Activated naive CD8-positive, alpha-beta T cell treated with anti-CD3 and anti-CD28 coated beads, Interleukin-2, amount 50 U/mL, for 24 hours (primary cell): ENCODE results near the gene CREB5.

Source experiments
- ATAC-seq: fragments of 150-1000 bp; cut with Tn5 transposase; one replicate; pipeline ENCODE4 v1.10.0; 2021
- DNase-seq: peaks from one replicate; pipeline ENCODE4 v3.0.0; 2021
- H3K27ac Mint-ChIP-seq: one replicate; pipeline ENCODE4 v1.8.0; 2021; ENCODE audit warnings: mild to moderate bottlenecking, mixed read lengths
- H3K27me3 Mint-ChIP-seq: one replicate; pipeline ENCODE4 v1.8.0; 2021; ENCODE audit warnings: mixed read lengths
- H3K36me3 Mint-ChIP-seq: one replicate; pipeline ENCODE4 v1.8.0; 2021; ENCODE audit warnings: low read depth, mixed read lengths
- H3K4me1 Mint-ChIP-seq: one replicate; pipeline ENCODE4 v1.8.0; 2021; ENCODE audit warnings: mixed read lengths
- H3K4me3 Mint-ChIP-seq: one replicate; pipeline ENCODE4 v1.8.0; 2021; ENCODE audit warnings: mild to moderate bottlenecking, moderate library complexity, mixed read lengths
- H3K9me3 Mint-ChIP-seq: one replicate; pipeline ENCODE4 v1.8.0; 2021; ENCODE audit warnings: mixed read lengths

The CREB5 gene

GRCh38 chr7:28470344-28470743 is 58.0 kb downstream of the CREB5 start:
- ATAC-seq (no peak), DNase-seq (no peak)
- Mint-ChIP-seq H3K27me3 (peaks cover 7% of the 10 kb centered on the region), H3K4me1 (no peaks in the 10 kb centered on the region), H3K36me3 (no peaks in the 10 kb centered on the region), H3K27ac (no peak overlapping the region), H3K4me3 (no peak overlapping the region), H3K9me3 (no peaks in the 10 kb centered on the region)

- H3K9me3 Mint-ChIP-seq = no peaks in the 10 kb centered on the region
- no peaks in the 10 kb centered on the region for H3K4me1 Mint-ChIP-seq
- peaks cover 11% of the 10 kb centered on the region for H3K27me3 Mint-ChIP-seq
- no peak overlapping the region for H3K27ac Mint-ChIP-seq
- H3K36me3 Mint-ChIP-seq = no peaks in the 10 kb centered on the region
- DNase-seq (no peak), ATAC-seq (no peak)
- no peak overlapping the region for H3K4me3 Mint-ChIP-seq
Observed at GRCh38 chr7:28472332-28472731, 60.0 kb downstream of the CREB5 start.

- no peaks in the 10 kb centered on the region for H3K4me1 Mint-ChIP-seq
- H3K27me3 Mint-ChIP-seq = peaks cover 11% of the 10 kb centered on the region
- DNase-seq = no peak
- no peak overlapping the region for H3K27ac Mint-ChIP-seq
- no peak overlapping the region for H3K4me3 Mint-ChIP-seq
- no peak for ATAC-seq
- no peaks in the 10 kb centered on the region for H3K36me3 Mint-ChIP-seq
- no peaks in the 10 kb centered on the region for H3K9me3 Mint-ChIP-seq
Observed at GRCh38 chr7:28473571-28474281, 61.4 kb downstream of the CREB5 start.

- Mint-ChIP-seq H3K4me3 (no peak overlapping the region), H3K27me3 (peaks cover 11% of the 10 kb centered on the region), H3K36me3 (no peaks in the 10 kb centered on the region), H3K27ac (no peak overlapping the region), H3K9me3 (no peaks in the 10 kb centered on the region), H3K4me1 (no peaks in the 10 kb centered on the region)
- ATAC-seq (no peak), DNase-seq (no peak)
Observed at GRCh38 chr7:28474282-28474638, 61.9 kb downstream of the CREB5 start.

- Mint-ChIP-seq H3K27me3 (peaks cover 11% of the 10 kb centered on the region), H3K4me3 (no peak overlapping the region), H3K4me1 (no peaks in the 10 kb centered on the region), H3K36me3 (no peaks in the 10 kb centered on the region), H3K27ac (no peak overlapping the region), H3K9me3 (no peaks in the 10 kb centered on the region)
- ATAC-seq (no peak), DNase-seq (no peak)
Observed at GRCh38 chr7:28474640-28475039, 62.3 kb downstream of the CREB5 start.

GRCh38 chr7:28477041-28477442 is 64.7 kb downstream of the CREB5 start:
- no peak for DNase-seq
- Mint-ChIP-seq H3K36me3 (no peaks in the 10 kb centered on the region), H3K9me3 (no peaks in the 10 kb centered on the region), H3K27me3 (peaks cover 16% of the 10 kb centered on the region), H3K4me1 (peaks cover 6% of the 10 kb centered on the region), H3K27ac (no peak overlapping the region), H3K4me3 (no peak overlapping the region)
- ATAC-seq = no peak

- H3K36me3 Mint-ChIP-seq = no peaks in the 10 kb centered on the region
- no peak overlapping the region for H3K27ac Mint-ChIP-seq
- H3K27me3 Mint-ChIP-seq = peaks cover 18% of the 10 kb centered on the region
- ATAC-seq (no peak), DNase-seq (no peak)
- H3K4me3 Mint-ChIP-seq = no peak overlapping the region
- H3K4me1 Mint-ChIP-seq = peaks cover 6% of the 10 kb centered on the region
- H3K9me3 Mint-ChIP-seq = no peaks in the 10 kb centered on the region
Observed at GRCh38 chr7:28478656-28479055, 66.3 kb downstream of the CREB5 start.

- Mint-ChIP-seq H3K27me3 (peaks cover 15% of the 10 kb centered on the region), H3K9me3 (no peaks in the 10 kb centered on the region), H3K4me1 (peaks cover 6% of the 10 kb centered on the region), H3K27ac (no peak overlapping the region), H3K4me3 (no peak overlapping the region), H3K36me3 (no peaks in the 10 kb centered on the region)
- ATAC-seq (no peak), DNase-seq (no peak)
Observed at GRCh38 chr7:28479507-28479947, 67.2 kb downstream of the CREB5 start.

- Mint-ChIP-seq H3K9me3 (no peaks in the 10 kb centered on the region), H3K36me3 (no peaks in the 10 kb centered on the region), H3K4me3 (no peak overlapping the region), H3K27me3 (peaks cover 12% of the 10 kb centered on the region), H3K27ac (no peak overlapping the region), H3K4me1 (peaks cover 6% of the 10 kb centered on the region)
- no peak for DNase-seq
- no peak for ATAC-seq
Observed at GRCh38 chr7:28480595-28480994, 68.3 kb downstream of the CREB5 start.

- Mint-ChIP-seq H3K27ac (no peak overlapping the region), H3K27me3 (peaks cover 9% of the 10 kb centered on the region), H3K4me1 (peaks cover 6% of the 10 kb centered on the region), H3K9me3 (no peaks in the 10 kb centered on the region), H3K4me3 (no peak overlapping the region), H3K36me3 (no peaks in the 10 kb centered on the region)
- no peak for ATAC-seq
- DNase-seq = no peak
Observed at GRCh38 chr7:28481091-28481926, 69.0 kb downstream of the CREB5 start.

- no peaks in the 10 kb centered on the region for H3K9me3 Mint-ChIP-seq
- ATAC-seq = no peak
- H3K27me3 Mint-ChIP-seq = peaks cover 9% of the 10 kb centered on the region
Observed at GRCh38 chr7:28483112-28483511, 70.8 kb downstream of the CREB5 start.

GRCh38 chr7:28483908-28484605 is 71.7 kb downstream of the CREB5 start:
- no peak for DNase-seq
- H3K4me1 Mint-ChIP-seq = peaks cover 6% of the 10 kb centered on the region
- H3K4me3 Mint-ChIP-seq = no peak overlapping the region
- no peak overlapping the region for H3K27ac Mint-ChIP-seq
- peaks cover 12% of the 10 kb centered on the region for H3K27me3 Mint-ChIP-seq
- peaks cover 3% of the 10 kb centered on the region for H3K9me3 Mint-ChIP-seq
- no peaks in the 10 kb centered on the region for H3K36me3 Mint-ChIP-seq
- ATAC-seq = no peak

More at GRCh38 chr7:28483112-28483511, 70.8 kb downstream of the CREB5 start:
- peaks cover 6% of the 10 kb centered on the region for H3K4me1 Mint-ChIP-seq
- DNase-seq = no peak
- no peaks in the 10 kb centered on the region for H3K36me3 Mint-ChIP-seq
- H3K27ac Mint-ChIP-seq = no peak overlapping the region
- H3K4me3 Mint-ChIP-seq = no peak overlapping the region

- ATAC-seq = no peak
- Mint-ChIP-seq H3K9me3 (peaks cover 3% of the 10 kb centered on the region), H3K4me3 (no peak overlapping the region), H3K27me3 (peaks cover 12% of the 10 kb centered on the region), H3K27ac (no peak overlapping the region), H3K36me3 (no peaks in the 10 kb centered on the region), H3K4me1 (peaks cover 6% of the 10 kb centered on the region)
- DNase-seq = no peak
Observed at GRCh38 chr7:28484606-28484935, 72.3 kb downstream of the CREB5 start.

- H3K36me3 Mint-ChIP-seq = no peaks in the 10 kb centered on the region
- H3K4me1 Mint-ChIP-seq = no peaks in the 10 kb centered on the region
- ATAC-seq (no peak), DNase-seq (no peak)
- peaks cover 3% of the 10 kb centered on the region for H3K9me3 Mint-ChIP-seq
- peaks cover 5% of the 10 kb centered on the region for H3K27me3 Mint-ChIP-seq
- H3K27ac Mint-ChIP-seq = no peak overlapping the region
- H3K4me3 Mint-ChIP-seq = no peak overlapping the region
Observed at GRCh38 chr7:28487487-28487886, 75.2 kb downstream of the CREB5 start.
